HEK293T (cell line): ENCODE measurements around the gene TBL1X.

ENCODE experiments used
- ARNT ChIP-seq: fragments of 450-650 bp; IDR thresholded peaks from 2 replicates; pipeline ENCODE4 v1.6.1; 2017; ENCODE audit warnings: mild to moderate bottlenecking
- BHLHE40 ChIP-seq: fragments of 450-650 bp; IDR thresholded peaks from 2 replicates; pipeline ENCODE4 v1.6.1; 2016; ENCODE audit warnings: mild to moderate bottlenecking, moderate library complexity, borderline replicate concordance
- FOXM1 ChIP-seq: fragments of 450-650 bp; IDR thresholded peaks from 2 replicates; pipeline ENCODE4 v1.6.1; 2017; ENCODE audit warnings: mild to moderate bottlenecking, borderline replicate concordance
- HDGF ChIP-seq: fragments of 450-650 bp; IDR thresholded peaks from 2 replicates; pipeline ENCODE4 v1.6.1; 2017; ENCODE audit warnings: antibody characterized with exemption, borderline replicate concordance
- L3MBTL2 ChIP-seq: fragments of 450-650 bp; conservative IDR thresholded peaks from 2 replicates; pipeline ENCODE4 v1.6.1; 2016; ENCODE audit warnings: mild to moderate bottlenecking
- SP1 ChIP-seq: fragments of 450-650 bp; IDR thresholded peaks from 2 replicates; pipeline ENCODE4 v1.6.1; 2017
- ZNF384 ChIP-seq: fragments of 450-650 bp; IDR thresholded peaks from 2 replicates; pipeline ENCODE4 v1.6.1; 2016

- TF ChIP-seq FOXM1 (no peak), BHLHE40 (no peak), L3MBTL2 (no peak), HDGF (no peak), SP1 (no peak), ZNF384 (no peak), ARNT (no peak)
Measured at GRCh38 chrX:9728261-9728660, 263.4 kb downstream of the TBL1X start.
